ENCODE data around the gene DENND2A.

The DENND2A gene

DNA sequence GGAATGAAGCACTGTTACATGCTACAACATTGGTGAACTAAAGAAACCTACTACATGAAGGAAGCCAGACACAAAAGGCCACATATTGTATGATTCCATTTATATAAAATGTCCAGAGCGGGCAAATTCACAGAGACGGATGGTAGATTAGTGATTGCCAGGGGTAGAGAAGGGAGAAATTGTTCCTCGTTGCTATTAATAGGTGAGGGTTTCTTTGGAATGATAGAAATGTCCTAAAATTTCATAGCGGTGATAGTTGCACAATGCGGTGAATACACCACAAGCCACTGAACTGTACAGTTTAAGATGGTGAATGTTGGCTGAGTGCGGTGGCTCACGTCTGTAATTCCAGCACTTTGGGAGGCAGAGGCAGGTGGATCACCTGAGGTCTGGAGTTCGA is 29.0 kb downstream of the DENND2A start:
- Histone ChIP-seq H3K79me2 (ENCODE audit: control insufficient read depth, low read length) (no peaks in the 10 kb centered on the region), H3K9me2 (replicated peaks; ENCODE audit: control insufficient read depth, low read length) (no peaks in the 10 kb centered on the region), H3K27ac (ENCODE audit: low read depth, low read length) (no peak overlapping the region), H3F3A (ENCODE audit: control insufficient read depth, insufficient read depth) (no peaks in the 10 kb centered on the region), H3K4me1 (ENCODE audit: control insufficient read depth, low read length) (no peaks in the 10 kb centered on the region), H3K36me3 (ENCODE audit: control insufficient read depth, low read length) (no peaks in the 10 kb centered on the region), H3K27me3 (ENCODE audit: control insufficient read depth, low read length) (no peaks in the 10 kb centered on the region), H4K20me1 (ENCODE audit: control insufficient read depth, insufficient read depth, low read depth, low read length) (no peaks in the 10 kb centered on the region), H3K4me2 (ENCODE audit: low read length) (no peak overlapping the region), H3K9me3 (ENCODE audit: control insufficient read depth, insufficient read depth, low read length) (no peaks in the 10 kb centered on the region), H3K4me3 (ENCODE audit: low read length) (no peak overlapping the region)
- TF ChIP-seq, protein P1, sequence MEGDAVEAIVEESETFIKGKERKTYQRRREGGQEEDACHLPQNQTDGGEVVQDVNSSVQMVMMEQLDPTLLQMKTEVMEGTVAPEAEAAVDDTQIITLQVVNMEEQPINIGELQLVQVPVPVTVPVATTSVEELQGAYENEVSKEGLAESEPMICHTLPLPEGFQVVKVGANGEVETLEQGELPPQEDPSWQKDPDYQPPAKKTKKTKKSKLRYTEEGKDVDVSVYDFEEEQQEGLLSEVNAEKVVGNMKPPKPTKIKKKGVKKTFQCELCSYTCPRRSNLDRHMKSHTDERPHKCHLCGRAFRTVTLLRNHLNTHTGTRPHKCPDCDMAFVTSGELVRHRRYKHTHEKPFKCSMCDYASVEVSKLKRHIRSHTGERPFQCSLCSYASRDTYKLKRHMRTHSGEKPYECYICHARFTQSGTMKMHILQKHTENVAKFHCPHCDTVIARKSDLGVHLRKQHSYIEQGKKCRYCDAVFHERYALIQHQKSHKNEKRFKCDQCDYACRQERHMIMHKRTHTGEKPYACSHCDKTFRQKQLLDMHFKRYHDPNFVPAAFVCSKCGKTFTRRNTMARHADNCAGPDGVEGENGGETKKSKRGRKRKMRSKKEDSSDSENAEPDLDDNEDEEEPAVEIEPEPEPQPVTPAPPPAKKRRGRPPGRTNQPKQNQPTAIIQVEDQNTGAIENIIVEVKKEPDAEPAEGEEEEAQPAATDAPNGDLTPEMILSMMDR (IDR thresholded peaks at IDR 0.05; ENCODE audit: low read depth, low read length, poor library complexity, severe bottlenecking): no peak
- TF ChIP-seq EZH2phosphoT487 (IDR thresholded peaks at IDR 0.05; ENCODE audit: borderline replicate concordance, low read length): no peak

GRCh38 chr7:140610204-140611165 is 30.1 kb downstream of the DENND2A start:
- no peak for TF ChIP-seq EZH2phosphoT487 (IDR thresholded peaks at IDR 0.05; ENCODE audit: borderline replicate concordance, low read length)
- TF ChIP-seq, protein P1 (IDR thresholded peaks at IDR 0.05; ENCODE audit: low read depth, low read length, poor library complexity, severe bottlenecking): no peak
- Histone ChIP-seq H4K20me1 (ENCODE audit: control insufficient read depth, insufficient read depth, low read depth, low read length) (no peaks in the 10 kb centered on the region), H3K9me2 (replicated peaks; ENCODE audit: control insufficient read depth, low read length) (no peaks in the 10 kb centered on the region)

GRCh38 chr7:140609646-140610045 is 31.0 kb downstream of the DENND2A start:
- Histone ChIP-seq H3K27ac (ENCODE audit: low read depth, low read length) (no peak overlapping the region), H3F3A (ENCODE audit: control insufficient read depth, insufficient read depth) (no peaks in the 10 kb centered on the region), H3K4me3 (ENCODE audit: low read length) (no peak overlapping the region), H3K4me2 (ENCODE audit: low read length) (no peak overlapping the region), H3K79me2 (ENCODE audit: control insufficient read depth, low read length) (no peaks in the 10 kb centered on the region), H3K4me1 (ENCODE audit: control insufficient read depth, low read length) (no peaks in the 10 kb centered on the region), H3K9me3 (ENCODE audit: control insufficient read depth, insufficient read depth, low read length) (no peaks in the 10 kb centered on the region), H3K9me2 (replicated peaks; ENCODE audit: control insufficient read depth, low read length) (no peaks in the 10 kb centered on the region), H3K36me3 (ENCODE audit: control insufficient read depth, low read length) (no peaks in the 10 kb centered on the region), H4K20me1 (ENCODE audit: control insufficient read depth, insufficient read depth, low read depth, low read length) (no peaks in the 10 kb centered on the region), H3K27me3 (ENCODE audit: control insufficient read depth, low read length) (no peaks in the 10 kb centered on the region)
- TF ChIP-seq, protein P1 (IDR thresholded peaks at IDR 0.05; ENCODE audit: low read depth, low read length, poor library complexity, severe bottlenecking): no peak
- no peak for TF ChIP-seq EZH2phosphoT487 (IDR thresholded peaks at IDR 0.05; ENCODE audit: borderline replicate concordance, low read length)

More at GRCh38 chr7:140610204-140611165, 30.1 kb downstream of the DENND2A start:
- Histone ChIP-seq H3K27ac (ENCODE audit: low read depth, low read length) (no peak overlapping the region), H3F3A (ENCODE audit: control insufficient read depth, insufficient read depth) (no peaks in the 10 kb centered on the region), H3K4me3 (ENCODE audit: low read length) (no peak overlapping the region), H3K4me1 (ENCODE audit: control insufficient read depth, low read length) (no peaks in the 10 kb centered on the region), H3K79me2 (ENCODE audit: control insufficient read depth, low read length) (no peaks in the 10 kb centered on the region), H3K9me3 (ENCODE audit: control insufficient read depth, insufficient read depth, low read length) (no peaks in the 10 kb centered on the region), H3K27me3 (ENCODE audit: control insufficient read depth, low read length) (no peaks in the 10 kb centered on the region), H3K4me2 (ENCODE audit: low read length) (no peak overlapping the region), H3K36me3 (ENCODE audit: control insufficient read depth, low read length) (no peaks in the 10 kb centered on the region)

Measured in DOHH2 (cell line).